Fibroblast of skin of right biceps (primary cell): Measurements from ENCODE around the gene NT5DC4.

ENCODE experiments used
- DNase-seq: peaks from one replicate; pipeline ENCODE4 v3.0.0-alpha.2; 2013

NT5DC4 gene

GRCh38 chr2:112787729-112788393 is 67.0 kb downstream of the NT5DC4 start:
- DNase-seq, result no peak

- no peak for DNase-seq
Observed at GRCh38 chr2:112788653-112789052, 67.8 kb downstream of the NT5DC4 start.
